Measurements from ENCODE around the gene PPP1R12B. TPM values are rescaled to one million over a fixed set of nuclear protein-coding genes. Genes with fewer than 3 reads are reported as not detected.
"Not testable (repeated sequence)": the region's sequence is repeated elsewhere in the genome, so short reads cannot be mapped to it uniquely, and the experiment has no call there.

PPP1R12B gene
- total RNA-seq, 4 donors from 2014 or later, result 747 to 1,375 (median 979) TPM

DNA sequence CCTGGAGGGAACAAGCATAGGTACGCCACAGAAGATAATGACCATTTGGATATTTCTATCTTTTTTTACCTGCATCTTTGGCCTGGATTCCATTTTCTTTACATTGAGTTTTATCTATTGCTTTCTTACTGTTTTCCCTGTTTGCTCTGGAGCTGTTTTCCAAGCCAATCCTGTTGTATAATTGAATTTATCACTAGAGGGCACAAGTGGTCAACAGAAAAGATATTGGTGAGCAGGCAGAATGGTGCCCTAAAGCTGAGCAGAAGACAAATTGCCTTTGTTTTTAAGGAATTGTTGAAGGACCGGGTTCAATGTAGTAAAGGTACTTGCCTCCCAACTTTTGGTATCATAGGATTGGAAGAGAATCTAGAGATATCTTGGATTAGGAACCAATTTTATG is 152.8 kb downstream of the PPP1R12B start:
- no peak for ATAC-seq
- Histone ChIP-seq H3K27ac (peak overlapping the region in 1 of 4 donors; percentile 87), H3K9me3 (no peaks in the 10 kb centered on the region), H3K27me3 (no peaks in the 10 kb centered on the region), H3K4me3 (no peak overlapping the region), H3K4me1 (peaks cover 5 to 26% (median 11%) of the 10 kb centered on the region in 3 donors), H3K36me3 (peaks cover 0 to 13% of the 10 kb centered on the region in 2 donors)
- 31 to 36% methylated on average over 2 of the region's 2 CpGs for WGBS, 2 donors (ENCODE audit: low coverage in 1 of 2)
- no peak for TF ChIP-seq EP300 (IDR thresholded peaks at IDR 0.05)
- TF ChIP-seq, protein P1, sequence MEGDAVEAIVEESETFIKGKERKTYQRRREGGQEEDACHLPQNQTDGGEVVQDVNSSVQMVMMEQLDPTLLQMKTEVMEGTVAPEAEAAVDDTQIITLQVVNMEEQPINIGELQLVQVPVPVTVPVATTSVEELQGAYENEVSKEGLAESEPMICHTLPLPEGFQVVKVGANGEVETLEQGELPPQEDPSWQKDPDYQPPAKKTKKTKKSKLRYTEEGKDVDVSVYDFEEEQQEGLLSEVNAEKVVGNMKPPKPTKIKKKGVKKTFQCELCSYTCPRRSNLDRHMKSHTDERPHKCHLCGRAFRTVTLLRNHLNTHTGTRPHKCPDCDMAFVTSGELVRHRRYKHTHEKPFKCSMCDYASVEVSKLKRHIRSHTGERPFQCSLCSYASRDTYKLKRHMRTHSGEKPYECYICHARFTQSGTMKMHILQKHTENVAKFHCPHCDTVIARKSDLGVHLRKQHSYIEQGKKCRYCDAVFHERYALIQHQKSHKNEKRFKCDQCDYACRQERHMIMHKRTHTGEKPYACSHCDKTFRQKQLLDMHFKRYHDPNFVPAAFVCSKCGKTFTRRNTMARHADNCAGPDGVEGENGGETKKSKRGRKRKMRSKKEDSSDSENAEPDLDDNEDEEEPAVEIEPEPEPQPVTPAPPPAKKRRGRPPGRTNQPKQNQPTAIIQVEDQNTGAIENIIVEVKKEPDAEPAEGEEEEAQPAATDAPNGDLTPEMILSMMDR (IDR thresholded peaks at IDR 0.05), result peak; percentile 37 to 72 (median 69)

DNA sequence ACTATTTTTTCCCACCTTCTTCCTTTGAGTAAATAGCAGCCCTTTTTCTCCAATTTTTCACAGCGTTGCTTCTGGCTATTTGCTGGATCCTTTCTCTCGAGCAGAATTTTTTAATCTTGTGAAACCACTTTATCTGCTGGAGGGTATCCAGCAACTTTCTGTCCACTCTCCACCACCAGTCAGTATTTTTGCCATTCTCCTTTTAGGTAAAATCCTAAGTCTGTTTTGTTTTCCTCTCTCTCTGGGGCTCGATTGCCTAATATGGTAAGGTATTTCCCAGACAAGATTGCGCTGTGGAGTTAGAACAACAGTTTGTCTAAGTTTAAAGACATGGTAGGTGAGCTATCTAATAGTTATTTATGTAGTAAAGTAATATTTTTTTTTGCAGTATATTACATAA is 156.9 kb downstream of the PPP1R12B start:
- Histone ChIP-seq H3K36me3 (peaks cover 0 to 4% of the 10 kb centered on the region in 2 donors), H3K4me1 (peaks cover 5 to 42% (median 15%) of the 10 kb centered on the region in 3 donors), H3K9me3 (no peaks in the 10 kb centered on the region), H3K27me3 (no peaks in the 10 kb centered on the region), H3K4me3 (peak overlapping the region; percentile 7 to 20), H3K27ac (peak overlapping the region; percentile 85 to 97 (median 88))
- 7 to 25% methylated on average over 4 of the region's 4 CpGs for WGBS, 2 donors (ENCODE audit: low coverage in 1 of 2)
- peak; percentile 87 for ATAC-seq
- no peak for TF ChIP-seq EP300 (IDR thresholded peaks at IDR 0.05)
- TF ChIP-seq POLR2A (IDR thresholded peaks at IDR 0.05), result no peak
- peak; percentile 74 for TF ChIP-seq POLR2AphosphoS5 (IDR thresholded peaks at IDR 0.05)
- TF ChIP-seq, protein P1 (IDR thresholded peaks at IDR 0.05), result peak in 1 of 4 experiments; percentile 10

- ATAC-seq, result peak; percentile 67
- H3K9me3 ChIP-seq, H3K27me3 ChIP-seq, H3K36me3 ChIP-seq: not testable (repeated sequence)
- peak; percentile 43 for TF ChIP-seq POLR2AphosphoS5 (IDR thresholded peaks at IDR 0.05)
- H3K4me1 ChIP-seq, result peaks cover 5 to 42% (median 15%) of the 10 kb centered on the region in 3 donors
- WGBS, 2 donors (ENCODE audit: low coverage in 1 of 2), result 10 to 12% methylated on average over 6 of the region's 6 CpGs
- H3K27ac ChIP-seq, result peak overlapping the region; percentile 85 to 97 (median 88)
- H3K4me3 ChIP-seq, result peak overlapping the region; percentile 6 to 7
Observed at GRCh38 chr1:202505880-202506575, 157.5 kb downstream of the PPP1R12B start.

- H3K36me3 ChIP-seq, ATAC-seq, H3K9me3 ChIP-seq, H3K27me3 ChIP-seq, H3K4me3 ChIP-seq: not testable (repeated sequence)
- 54% methylated on average over 5 of the region's 6 CpGs; no CpG with 5 or more reads in 1 of the 2 donors for WGBS, 2 donors (ENCODE audit: low coverage in 1 of 2)
- Histone ChIP-seq H3K4me1 (peaks cover 5 to 38% (median 15%) of the 10 kb centered on the region in 3 donors), H3K27ac (peak overlapping the region in 3 of 4 donors; percentile 14 to 35 (median 31))
Observed at GRCh38 chr1:202508863-202509262, 160.4 kb downstream of the PPP1R12B start.

GRCh38 chr1:202513875-202514274 is 165.4 kb downstream of the PPP1R12B start:
- not testable (repeated sequence) for ATAC-seq, H3K27ac ChIP-seq, H3K4me3 ChIP-seq, H3K9me3 ChIP-seq, H3K36me3 ChIP-seq, H3K27me3 ChIP-seq
- H3K4me1 ChIP-seq, result peaks cover 0 to 25% (median 0%) of the 10 kb centered on the region in 3 donors

DNA sequence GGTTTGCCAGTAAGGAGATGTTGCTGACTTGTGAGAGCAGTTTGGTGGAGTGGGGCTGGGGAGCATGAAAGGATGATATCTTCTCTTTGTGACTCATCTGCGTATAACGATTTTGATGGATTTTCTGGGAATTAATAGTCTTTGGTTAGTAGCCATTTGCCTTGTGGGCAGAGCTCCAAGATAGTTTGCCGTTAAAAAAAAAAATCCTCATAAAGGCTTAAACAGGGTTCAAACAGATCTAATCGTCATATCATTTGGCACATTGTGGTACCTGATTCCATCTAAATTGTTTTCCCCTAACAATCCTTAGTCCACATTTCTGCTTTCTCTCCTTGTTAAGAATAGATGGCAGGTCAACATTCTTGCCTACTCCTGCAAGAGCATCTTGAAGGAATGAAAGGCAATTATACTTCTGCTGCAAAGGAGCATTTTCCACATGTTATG is 168.0 kb downstream of the PPP1R12B start:
- H3K9me3 ChIP-seq, result no peaks in the 10 kb centered on the region
- TF ChIP-seq POLR2A (IDR thresholded peaks at IDR 0.05), result no peak
- TF ChIP-seq, protein P1 (IDR thresholded peaks at IDR 0.05), result no peak

DNA sequence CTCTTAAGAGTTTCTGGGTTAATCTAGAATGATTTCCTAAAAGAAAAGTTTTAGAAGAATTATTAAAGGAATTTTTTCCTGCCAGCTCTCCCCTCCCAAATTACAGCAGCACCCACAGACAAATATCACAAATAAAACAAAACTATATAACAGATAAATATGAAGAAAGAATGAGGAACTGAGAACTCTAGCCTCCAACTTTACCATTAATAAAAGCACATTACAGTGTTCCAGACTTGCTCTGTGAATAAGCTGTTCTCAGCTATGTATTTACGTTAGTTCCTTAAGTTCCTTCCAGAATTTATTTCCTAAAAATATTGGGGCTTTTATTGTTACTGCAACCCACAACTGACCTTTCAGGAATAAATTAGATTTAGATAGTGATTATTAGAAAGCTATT is 168.6 kb downstream of the PPP1R12B start:
- not testable (repeated sequence) for ATAC-seq, H3K27me3 ChIP-seq, H3K4me3 ChIP-seq, H3K9me3 ChIP-seq, H3K36me3 ChIP-seq
- peaks cover 4 to 57% (median 10%) of the 10 kb centered on the region in 3 donors for H3K4me1 ChIP-seq
- 43 to 57% methylated on average over 1 of the region's 1 CpG for WGBS, 2 donors (ENCODE audit: low coverage in 1 of 2)
- peak overlapping the region in 2 of 4 donors; percentile 78 to 79 for H3K27ac ChIP-seq

More for the DNA sequence above, 168.0 kb downstream of the PPP1R12B start:
- Histone ChIP-seq H3K27ac (no peak overlapping the region), H3K4me1 (peaks cover 4 to 51% (median 10%) of the 10 kb centered on the region in 3 donors), H3K36me3 (no peaks in the 10 kb centered on the region), H3K4me3 (no peak overlapping the region), H3K27me3 (no peaks in the 10 kb centered on the region)
- WGBS, 2 donors (ENCODE audit: low coverage in 1 of 2), result 23 to 48% methylated on average over 4 of the region's 4 CpGs
- ATAC-seq, result no peak

- WGBS, 2 donors (ENCODE audit: low coverage in 1 of 2), result 29 to 67% methylated on average over 1 of the region's 1 CpG
- peak overlapping the region in 3 of 4 donors; percentile 63 to 79 (median 78) for H3K27ac ChIP-seq
- H3K4me1 ChIP-seq, result peaks cover 4 to 57% (median 10%) of the 10 kb centered on the region in 3 donors
- not testable (repeated sequence) for H3K9me3 ChIP-seq, ATAC-seq, H3K36me3 ChIP-seq, H3K27me3 ChIP-seq, H3K4me3 ChIP-seq
Observed at GRCh38 chr1:202518180-202518579, 169.7 kb downstream of the PPP1R12B start.

DNA sequence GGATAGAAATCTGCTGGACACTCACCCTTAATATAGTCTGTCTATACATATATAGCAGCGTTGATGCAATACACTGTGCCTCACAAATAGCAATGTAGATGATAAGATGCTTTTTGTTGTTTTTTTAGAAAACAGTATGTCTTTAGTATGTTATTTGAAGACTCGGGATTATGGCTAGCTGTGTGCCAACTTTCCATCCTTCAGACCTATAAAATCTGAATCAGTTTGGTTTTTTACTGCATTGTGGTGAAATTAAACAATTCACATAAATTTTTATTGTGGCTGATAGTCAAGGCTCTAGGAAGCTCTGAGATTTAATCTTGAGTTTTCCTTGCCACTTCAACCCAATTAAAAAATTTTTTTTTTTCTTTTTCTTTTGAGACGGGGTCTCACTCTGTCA is 170.4 kb downstream of the PPP1R12B start:
- H3K27me3 ChIP-seq, H3K36me3 ChIP-seq, ATAC-seq, H3K9me3 ChIP-seq, H3K4me3 ChIP-seq: not testable (repeated sequence)
- H3K4me1 ChIP-seq, result peaks cover 4 to 57% (median 10%) of the 10 kb centered on the region in 3 donors
- WGBS, 2 donors (ENCODE audit: low coverage in 1 of 2), result 50 to 63% methylated on average over 1 to 3 of the region's 3 CpGs
- H3K27ac ChIP-seq, result peak overlapping the region; percentile 63 to 91 (median 78)

Measured in gastroesophageal sphincter (tissue), 4 donors.